MCF 10A (cell line): ENCODE data around the gene AFTPH. TPM values are rescaled to one million over a fixed set of nuclear protein-coding genes. Genes with fewer than 3 reads are reported as not detected.

Source experiments
- BruUV-seq: library from RNA; stranded (reverse); fragments of 400-500 nt; replicated peaks from 2 replicates; lab custom pipeline; 2021; lab: Mats Ljungman, UMichigan
- CTCF ChIA-PET: fragments of 300-600 bp; sonication (Branson Sonifier 250); formaldehyde crosslinking; extraction: SDS; loops from one replicate; lab custom pipeline; 2021; ENCODE audit warnings: antibody characterized with exemption, inconsistent platforms; lab: Yijun Ruan, JAX
- POLR2A ChIA-PET: fragments of 300-600, 350-650 bp; sonication (Branson Sonifier 250); formaldehyde crosslinking; extraction: SDS; loops from one replicate; lab custom pipeline; 2020; ENCODE audit warnings: antibody characterized with exemption, inconsistent platforms; lab: Yijun Ruan, JAX
- DNase-seq: peaks from one replicate; pipeline ENCODE4 v3.0.0-alpha.2; 2018; ENCODE audit not compliant: unreplicated experiment
- H3K27ac Mint-ChIP-seq: one replicate; pipeline ENCODE4 v1.8.0; 2022; ENCODE audit warnings: mild to moderate bottlenecking, low read depth, mixed read lengths; ENCODE audit not compliant: unreplicated experiment
- H3K27me3 Mint-ChIP-seq: one replicate; pipeline ENCODE4 v1.8.0; 2022; ENCODE audit warnings: mixed read lengths; ENCODE audit not compliant: insufficient read depth, unreplicated experiment
- H3K36me3 Mint-ChIP-seq: one replicate; pipeline ENCODE4 v1.8.0; 2022; ENCODE audit warnings: mild to moderate bottlenecking, moderate library complexity, mixed read lengths; ENCODE audit not compliant: insufficient read depth, unreplicated experiment
- H3K4me1 Mint-ChIP-seq: one replicate; pipeline ENCODE4 v1.8.0; 2022; ENCODE audit warnings: mixed read lengths; ENCODE audit not compliant: insufficient read depth, unreplicated experiment
- H3K4me3 Mint-ChIP-seq: one replicate; pipeline ENCODE4 v1.8.0; 2022; ENCODE audit warnings: mild to moderate bottlenecking, moderate library complexity, mixed read lengths; ENCODE audit not compliant: unreplicated experiment
- H3K9me3 Mint-ChIP-seq: one replicate; pipeline ENCODE4 v1.8.0; 2022; ENCODE audit warnings: mixed read lengths; ENCODE audit not compliant: unreplicated experiment
- CTCF ChIP-seq: fragments of 200-600 bp; IDR thresholded peaks from one replicate; pipeline ENCODE4 v1.8.0; 2022; ENCODE audit warnings: antibody characterized with exemption, mild to moderate bottlenecking; ENCODE audit not compliant: unreplicated experiment
- intact Hi-C: fragments of 100-400 bp; cut with micrococcal nuclease; formaldehyde crosslinking; loops from 2 replicates; pipeline ENCODE4 v1.14.1; 2022
- total RNA-seq: library from RNA; stranded (reverse); gene quantifications from 2 replicates; pipeline ENCODE4 v1.2.3, GENCODE V29; 2022

The AFTPH gene
- total RNA-seq, 1 experiment from 2014 or later = 24.7 TPM

- no TSS peak for BruUV-seq
- H3K27ac Mint-ChIP-seq = no peak overlapping the region
- H3K36me3 Mint-ChIP-seq = peaks cover 6% of the 10 kb centered on the region
- intact Hi-C loops = no loop called here
- H3K27me3 Mint-ChIP-seq = no peaks in the 10 kb centered on the region
- no peaks in the 10 kb centered on the region for H3K4me1 Mint-ChIP-seq
- no peak for DNase-seq
- H3K9me3 Mint-ChIP-seq = no peaks in the 10 kb centered on the region
- ChIA-PET CTCF (interaction anchor here (0.7 to 1.3 kb wide), 2 partner anchors 9 to 27 kb away, joined by 3 read pairs; no protein-coding TSS in a partner anchor), POLR2A (interaction anchor here (0.7 to 1.7 kb wide), 2 partner anchors 11 to 24 kb away, joined by 3 to 8 read pairs; no protein-coding TSS in a partner anchor)
- TF ChIP-seq CTCF = no peak
- H3K4me3 Mint-ChIP-seq = no peak overlapping the region
Observed at GRCh38 chr2:64550042-64550441, 25.9 kb downstream of the AFTPH start.

- intact Hi-C loops = no loop called here
- POLR2A ChIA-PET = interaction anchor here (1.7 kb wide), 1 partner anchor 26 kb away, joined by 8 read pairs; no protein-coding TSS in a partner anchor
- no TSS peak for BruUV-seq
- H3K27ac Mint-ChIP-seq = no peak overlapping the region
- CTCF ChIA-PET = interaction anchor here (0.5 to 1.6 kb wide), 6 partner anchors 9 to 1900 kb away, joined by 3 to 6 read pairs (median 3); no protein-coding TSS in a partner anchor
- no peak for DNase-seq
- H3K4me3 Mint-ChIP-seq = no peak overlapping the region
- H3K36me3 Mint-ChIP-seq = peaks cover 6% of the 10 kb centered on the region
- H3K9me3 Mint-ChIP-seq = no peaks in the 10 kb centered on the region
- H3K27me3 Mint-ChIP-seq = no peaks in the 10 kb centered on the region
- peaks cover 6% of the 10 kb centered on the region for H3K4me1 Mint-ChIP-seq
- no peak for TF ChIP-seq CTCF
Observed at GRCh38 chr2:64551851-64552250, 27.7 kb downstream of the AFTPH start.

- H3K36me3 Mint-ChIP-seq = peaks cover 12% of the 10 kb centered on the region
- BruUV-seq = no TSS peak
Observed at GRCh38 chr2:64554117-64554516, 30.0 kb downstream of the AFTPH start.

More at GRCh38 chr2:64554117-64554516, 30.0 kb downstream of the AFTPH start:
- Mint-ChIP-seq H3K27ac (no peak overlapping the region), H3K4me1 (peaks cover 6% of the 10 kb centered on the region), H3K4me3 (no peak overlapping the region), H3K9me3 (no peaks in the 10 kb centered on the region), H3K27me3 (no peaks in the 10 kb centered on the region)
- ChIA-PET POLR2A (interaction anchor here (1.7 to 1.8 kb wide), 2 partner anchors 30 to 31 kb away, joined by 4 to 13 read pairs; partner anchors contain the start of gene AFTPH), CTCF (interaction anchor here (0.5 to 1.3 kb wide), 5 partner anchors 9 to 242 kb away, joined by 3 to 5 read pairs (median 3); no protein-coding TSS in a partner anchor)
- intact Hi-C loops = no loop called here
- no peak for DNase-seq
- TF ChIP-seq CTCF = no peak
